GM18517 (cell line): ENCODE data around the gene SHH.

Experiments
- ATAC-seq: cut with Tn5 transposase; IDR thresholded peaks from one replicate; pipeline ENCODE4 v1.9.1; 2021; ENCODE audit warnings: mild to moderate bottlenecking, moderate library complexity; ENCODE audit not compliant: unreplicated experiment

Gene SHH

GRCh38 chr7:155811895-155812761 is at the start of gene SHH:
SHH (minus strand) TSS chr7:155812463; CDS start chr7:155812122, 341 bp downstream.
- no peak for ATAC-seq

GRCh38 chr7:155861480-155861868 is 49.2 kb upstream of the SHH start:
- no peak for ATAC-seq

- no peak for ATAC-seq
Measured at GRCh38 chr7:155860840-155861479, 48.7 kb upstream of the SHH start.

GRCh38 chr7:155860461-155860839 is 48.2 kb upstream of the SHH start:
- no peak for ATAC-seq

GRCh38 chr7:155858521-155859061 is 46.3 kb upstream of the SHH start:
- no peak for ATAC-seq

GRCh38 chr7:155857141-155857540 is 44.9 kb upstream of the SHH start:
- ATAC-seq: no peak

GRCh38 chr7:155856656-155857055 is 44.4 kb upstream of the SHH start:
- no peak for ATAC-seq

- ATAC-seq: no peak
Measured at GRCh38 chr7:155852426-155853301, 40.4 kb upstream of the SHH start.

- no peak for ATAC-seq
Measured at GRCh38 chr7:155851892-155852291, 39.6 kb upstream of the SHH start.

- no peak for ATAC-seq
Measured at GRCh38 chr7:155850766-155851678, 38.8 kb upstream of the SHH start.

GRCh38 chr7:155850001-155850436 is 37.8 kb upstream of the SHH start:
- no peak for ATAC-seq

- ATAC-seq: no peak
Measured at GRCh38 chr7:155848691-155849669, 36.7 kb upstream of the SHH start.

GRCh38 chr7:155847821-155848435 is 35.7 kb upstream of the SHH start:
- ATAC-seq: no peak

- no peak for ATAC-seq
Measured at GRCh38 chr7:155846936-155847335, 34.7 kb upstream of the SHH start.

GRCh38 chr7:155846156-155846555 is 33.9 kb upstream of the SHH start:
- ATAC-seq: no peak

GRCh38 chr7:155845226-155845625 is 33.0 kb upstream of the SHH start:
- ATAC-seq: no peak

GRCh38 chr7:155844526-155844925 is 32.3 kb upstream of the SHH start:
- ATAC-seq: no peak

GRCh38 chr7:155844019-155844453 is 31.8 kb upstream of the SHH start:
- ATAC-seq: no peak
